IMR-90 (cell line): ENCODE data around the gene TRMT2B. TPM values are rescaled to one million over a fixed set of nuclear protein-coding genes. Genes with fewer than 3 reads are reported as not detected.

Experiments
- ATAC-seq: fragments of 200-7000 bp; cut with Tn5 transposase; 2 replicates; pipeline ENCODE4 v1.9.1; 2020; ENCODE audit warnings: low read depth, mild to moderate bottlenecking, moderate library complexity
- BruUV-seq: library from RNA; stranded (reverse); fragments of 400-500 nt; replicated peaks from 2 replicates; lab custom pipeline; 2021; lab: Mats Ljungman, UMichigan
- CTCF ChIA-PET: fragments of 300-600 bp; formaldehyde crosslinking; extraction: SDS; loops from one replicate; lab custom pipeline; 2021; ENCODE audit warnings: antibody characterized with exemption; lab: Yijun Ruan, JAX
- POLR2A ChIA-PET: fragments of 300-600 bp; sonication (Branson Sonifier 250); formaldehyde crosslinking; loops from one replicate; lab custom pipeline; 2022; ENCODE audit warnings: antibody characterized with exemption; ENCODE audit not compliant: unreplicated experiment; lab: Charles Lee
- DNase-seq: peaks from one replicate; pipeline ENCODE4 v3.0.0; 2013
- H2AFZ ChIP-seq: replicated peaks from 2 replicates; pipeline ENCODE3; 2013; ENCODE audit warnings: low read length, mild to moderate bottlenecking; ENCODE audit not compliant: poor library complexity
- H2AK5ac ChIP-seq: 2 replicates; pipeline ENCODE4 v1.6.1; 2013; ENCODE audit warnings: low read depth, low read length, inconsistent platforms
- H2AK9ac ChIP-seq: replicated peaks from 2 replicates; pipeline ENCODE3; 2013; ENCODE audit warnings: mild to moderate bottlenecking, low read depth, low read length, moderate library complexity; ENCODE audit not compliant: poor library complexity
- H2BK120ac ChIP-seq: 2 replicates; pipeline ENCODE4 v1.6.1; 2013; ENCODE audit warnings: low read depth, low read length, inconsistent platforms
- H2BK15ac ChIP-seq: 3 replicates; pipeline ENCODE4 v1.6.1; 2013; ENCODE audit warnings: low read depth, low read length, inconsistent platforms
- H2BK20ac ChIP-seq: 2 replicates; pipeline ENCODE4 v1.6.1; 2013; ENCODE audit warnings: low read depth, mild to moderate bottlenecking, inconsistent platforms, low read length, moderate library complexity
- H2BK5ac ChIP-seq: 2 replicates; pipeline ENCODE4 v1.6.1; 2013; ENCODE audit warnings: mild to moderate bottlenecking, low read depth, low read length, inconsistent platforms; ENCODE audit not compliant: poor library complexity, severe bottlenecking
- H3K14ac ChIP-seq: replicated peaks from 2 replicates; pipeline ENCODE4 v1.6.1; 2013; ENCODE audit warnings: low read depth, low read length, inconsistent platforms
- H3K18ac ChIP-seq: 2 replicates; pipeline ENCODE4 v1.6.1; 2013; ENCODE audit warnings: low read depth, low read length, control low read depth
- H3K23ac ChIP-seq: 2 replicates; pipeline ENCODE4 v1.6.1; 2013; ENCODE audit warnings: low read depth, low read length, inconsistent platforms
- H3K27ac ChIP-seq: 2 replicates; pipeline ENCODE4 v1.5.1; 2013; ENCODE audit warnings: mild to moderate bottlenecking, control low read depth, low read length; ENCODE audit not compliant: insufficient read depth
- H3K27me3 ChIP-seq: 2 replicates; pipeline ENCODE4 v1.6.1; 2013; ENCODE audit warnings: low read length; ENCODE audit not compliant: control insufficient read depth, insufficient read depth
- H3K36me3 ChIP-seq: 2 replicates; pipeline ENCODE4 v1.6.1; 2013; ENCODE audit warnings: low read length, mixed read lengths; ENCODE audit not compliant: control insufficient read depth, insufficient read depth
- H3K4ac ChIP-seq: 2 replicates; pipeline ENCODE4 v1.6.1; 2013; ENCODE audit warnings: low read depth, low read length, inconsistent platforms
- H3K4me1 ChIP-seq: 2 replicates; pipeline ENCODE4 v1.6.1; 2013; ENCODE audit warnings: low read length, mixed read lengths; ENCODE audit not compliant: control insufficient read depth, insufficient read depth
- H3K4me2 ChIP-seq: 2 replicates; pipeline ENCODE4 v1.6.1; 2013; ENCODE audit warnings: low read depth, mild to moderate bottlenecking, control low read depth, low read length, moderate library complexity
- H3K4me3 ChIP-seq: 2 replicates; pipeline ENCODE4 v1.5.1; 2013; ENCODE audit warnings: low read depth, mild to moderate bottlenecking, control low read depth, low read length, moderate library complexity; ENCODE audit not compliant: insufficient read depth
- H3K56ac ChIP-seq: 2 replicates; pipeline ENCODE4 v1.6.1; 2013; ENCODE audit warnings: low read length, inconsistent platforms; ENCODE audit not compliant: insufficient read depth; ENCODE audit errors: extremely low read depth
- H3K79me1 ChIP-seq, 2 experiments: 2 replicates each; pipeline ENCODE4 v1.6.1; 2013; ENCODE audit warnings: low read length in 2 of 2, inconsistent platforms in 1 of 2, low read depth in 1 of 2
- H3K9ac ChIP-seq: 2 replicates; pipeline ENCODE4 v1.6.1; 2013; ENCODE audit warnings: low read depth, low read length, control low read depth
- H3K9me1 ChIP-seq: 2 replicates; pipeline ENCODE4 v1.6.1; 2013; ENCODE audit warnings: low read length, inconsistent platforms; ENCODE audit not compliant: insufficient read depth
- H3K9me3 ChIP-seq: 2 replicates; pipeline ENCODE4 v1.6.1; 2013; ENCODE audit warnings: low read length; ENCODE audit not compliant: control insufficient read depth, insufficient read depth
- H4K20me1 ChIP-seq: 2 replicates; pipeline ENCODE4 v1.6.1; 2013; ENCODE audit warnings: low read length, inconsistent platforms; ENCODE audit not compliant: insufficient read depth
- H4K5ac ChIP-seq: 2 replicates; pipeline ENCODE4 v1.6.1; 2013; ENCODE audit warnings: mild to moderate bottlenecking, low read depth, low read length, control low read depth
- H4K8ac ChIP-seq, 2 experiments: 2 replicates each; pipeline ENCODE4 v1.6.1; 2013; ENCODE audit warnings: low read depth in 2 of 2, low read length in 2 of 2, control low read depth in 1 of 2, inconsistent platforms in 1 of 2
- H4K91ac ChIP-seq: 2 replicates; pipeline ENCODE4 v1.6.1; 2013; ENCODE audit warnings: low read depth, low read length, inconsistent platforms; ENCODE audit not compliant: insufficient read depth
- BHLHE40 ChIP-seq: fragments of 150-350 bp; IDR thresholded peaks from 2 replicates; pipeline ENCODE4 v1.6.1; 2016; ENCODE audit warnings: mild to moderate bottlenecking, low read depth, low read length
- CEBPB ChIP-seq: IDR thresholded peaks from 2 replicates; pipeline ENCODE4 v1.6.1; 2012; ENCODE audit warnings: low read depth, low read length, improper control_type of control experiment
- CHD1 ChIP-seq: IDR thresholded peaks from 2 replicates; pipeline ENCODE4 v1.6.1; 2012; ENCODE audit warnings: low read depth, low read length, improper control_type of control experiment
- FOS ChIP-seq: fragments of 150-350 bp; IDR thresholded peaks from 2 replicates; pipeline ENCODE4 v1.6.1; 2016; ENCODE audit warnings: low read depth, low read length
- MAFK ChIP-seq: IDR thresholded peaks from 2 replicates; pipeline ENCODE4 v1.6.1; 2012; ENCODE audit warnings: low read depth, low read length, improper control_type of control experiment
- MAZ ChIP-seq: IDR thresholded peaks from 2 replicates; pipeline ENCODE4 v1.6.1; 2012; ENCODE audit warnings: low read depth, mild to moderate bottlenecking, low read length, improper control_type of control experiment, moderate library complexity, borderline replicate concordance
- MXI1 ChIP-seq: IDR thresholded peaks from 2 replicates; pipeline ENCODE4 v1.6.1; 2012; ENCODE audit warnings: low read depth, mild to moderate bottlenecking, low read length, moderate library complexity, borderline replicate concordance
- NFE2L2 ChIP-seq: fragments of 150-350 bp; IDR thresholded peaks from 2 replicates; pipeline ENCODE4 v1.6.1; 2016; ENCODE audit warnings: low read depth, mild to moderate bottlenecking, low read length
- POLR2A ChIP-seq: IDR thresholded peaks from 2 replicates; pipeline ENCODE4 v1.6.1; 2012; ENCODE audit warnings: mild to moderate bottlenecking, low read depth, low read length
- RAD21 ChIP-seq: IDR thresholded peaks from 2 replicates; pipeline ENCODE4 v1.6.1; 2012; ENCODE audit warnings: low read length, improper control_type of control experiment
- RCOR1 ChIP-seq: IDR thresholded peaks from 2 replicates; pipeline ENCODE4 v1.6.1; 2012; ENCODE audit warnings: mild to moderate bottlenecking, low read length, improper control_type of control experiment; ENCODE audit not compliant: insufficient replicate concordance
- RFX5 ChIP-seq: IDR thresholded peaks from 2 replicates; pipeline ENCODE4 v1.8.0; 2012; ENCODE audit warnings: low read depth, mild to moderate bottlenecking, low read length, moderate library complexity
- SMC3 ChIP-seq: fragments of 150-350 bp; IDR thresholded peaks from 2 replicates; pipeline ENCODE4 v1.6.1; 2016; ENCODE audit warnings: low read depth, mild to moderate bottlenecking, antibody characterized with exemption, low read length, moderate library complexity
- WGBS, 2 experiments: methylation state at CpG; one replicate each; pipeline versions ENCODE4 v1.1.5 to v1.1.7; 2013; ENCODE audit warnings: missing lambda C conversion rate in 2 of 2; ENCODE audit not compliant: insufficient read length in 1 of 2; ENCODE audit errors: extremely low coverage in 2 of 2; 5-methylcytosine and 5-hydroxymethylcytosine counted together
- dilution Hi-C: fragments of 300-500 bp; cut with HindIII; formaldehyde crosslinking; loops from one replicate; pipeline ENCODE4 v1.14.3; 2018; ENCODE audit warnings: low sequenced_read_pairs; ENCODE audit not compliant: unreplicated experiment
- in situ Hi-C: fragments of 300-500 bp; cut with MboI; formaldehyde crosslinking; loops from 3 replicates; pipeline ENCODE4 v1.14.3; 2019; ENCODE audit warnings: low sequenced_read_pairs, inconsistent platforms, mixed read lengths
- intact Hi-C: fragments of 100-400 bp; cut with micrococcal nuclease; formaldehyde crosslinking; loops from 2 replicates; pipeline ENCODE4 v1.10.0; 2022
- polyA plus RNA-seq, 3 experiments: library from polyadenylated mRNA; depleted of rRNA; stranded (reverse); fragments of >200 nt; gene quantifications; 2 replicates each; pipeline ENCODE4 v1.2.3, GENCODE V29; 2012; ENCODE audit warnings: low replicate concordance in 1 of 3
- total RNA-seq: library from RNA; depleted of rRNA; stranded (reverse); fragments of >200 nt; gene quantifications from 2 replicates; pipeline ENCODE4 v1.2.3, GENCODE V29; 2012
- TF ChIP-seq, protein P1 (sequence below): fragments of 150-350 bp; IDR thresholded peaks from 2 replicates; pipeline ENCODE4 v1.6.1; 2016; ENCODE audit warnings: low read depth, mild to moderate bottlenecking, low read length, moderate library complexity, borderline replicate concordance
- TF ChIP-seq, protein P2 (sequence below): conservative IDR thresholded peaks from 2 replicates; pipeline ENCODE4 v1.5.1; 2012; ENCODE audit warnings: mild to moderate bottlenecking, low read depth, low read length, improper control_type of control experiment
- TF ChIP-seq, protein P3 (sequence below): fragments of 150-350 bp; IDR thresholded peaks from 2 replicates; pipeline ENCODE4 v1.6.1; 2017; ENCODE audit warnings: mild to moderate bottlenecking, antibody characterized with exemption, low read length, low read depth

TRMT2B gene
- total and polyA plus RNA-seq, 2 of the 4 experiments (the other 2 are of a cell fraction): 7.7 to 13.4 TPM

DNA sequence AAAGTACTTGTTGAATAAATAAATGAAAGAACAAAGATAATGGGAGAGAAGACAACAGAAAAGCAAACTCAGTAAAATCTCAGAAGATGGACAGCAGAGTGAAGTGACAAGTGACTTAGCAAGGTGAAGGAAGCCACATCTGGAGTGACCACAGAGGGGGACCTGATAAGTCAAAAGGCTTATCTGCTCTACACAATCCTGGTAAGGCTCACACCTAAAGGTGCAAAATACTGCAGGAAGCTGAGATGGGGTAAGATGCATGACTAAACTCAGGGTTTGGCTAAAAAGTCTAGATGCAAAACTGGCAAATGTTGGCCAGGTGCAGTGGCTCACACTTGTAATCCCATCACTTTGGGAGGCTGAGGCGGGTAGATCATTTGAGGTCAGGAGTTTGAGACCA lies 22.2 kb downstream of the TRMT2B start:
- Histone ChIP-seq H3K4me1 (peaks cover 2% of the 10 kb centered on the region), H3K36me3 (0 out of 2 replicates have a peak, but pooled peaks cover 1% of the 10 kb centered on the region), H4K91ac (no peak overlapping the region), H3K4ac (no peak overlapping the region), H4K8ac (no peak overlapping the region), H3K9me1 (no peaks in the 10 kb centered on the region), H2BK20ac (no peak overlapping the region), H2BK120ac (no peak overlapping the region), H2AK9ac (no peak overlapping the region), H4K5ac (no peak overlapping the region), H3K27me3 (no peaks in the 10 kb centered on the region), H2BK5ac (no peak overlapping the region), H3K4me3 (no peak overlapping the region), H3K18ac (no peak overlapping the region), H3K4me2 (no peak overlapping the region), H2AK5ac (no peak overlapping the region), H3K9me3 (no peaks in the 10 kb centered on the region), H3K9ac (no peak overlapping the region), H4K20me1 (no peaks in the 10 kb centered on the region), H2AFZ (no peak overlapping the region), H2BK15ac (no peak overlapping the region), H3K56ac (no peak overlapping the region), H3K14ac (no peak overlapping the region), H3K23ac (no peak overlapping the region), H3K27ac (no peak overlapping the region), H3K79me1 (no peaks in the 10 kb centered on the region)
- in situ Hi-C loops (no loop called here), intact Hi-C loops (no loop called here), dilution Hi-C loops (no loop called here)
- ChIA-PET POLR2A (no interaction called here), CTCF (no interaction called here)
- TF ChIP-seq FOS: no peak
- TF ChIP-seq MAFK: no peak
- no peak for TF ChIP-seq CEBPB
- no peak for TF ChIP-seq RAD21
- TF ChIP-seq SMC3: no peak
- TF ChIP-seq, protein P1, sequence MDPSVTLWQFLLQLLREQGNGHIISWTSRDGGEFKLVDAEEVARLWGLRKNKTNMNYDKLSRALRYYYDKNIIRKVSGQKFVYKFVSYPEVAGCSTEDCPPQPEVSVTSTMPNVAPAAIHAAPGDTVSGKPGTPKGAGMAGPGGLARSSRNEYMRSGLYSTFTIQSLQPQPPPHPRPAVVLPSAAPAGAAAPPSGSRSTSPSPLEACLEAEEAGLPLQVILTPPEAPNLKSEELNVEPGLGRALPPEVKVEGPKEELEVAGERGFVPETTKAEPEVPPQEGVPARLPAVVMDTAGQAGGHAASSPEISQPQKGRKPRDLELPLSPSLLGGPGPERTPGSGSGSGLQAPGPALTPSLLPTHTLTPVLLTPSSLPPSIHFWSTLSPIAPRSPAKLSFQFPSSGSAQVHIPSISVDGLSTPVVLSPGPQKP: no peak
- TF ChIP-seq RCOR1: no peak
- TF ChIP-seq RFX5: no peak
- TF ChIP-seq NFE2L2: no peak
- TF ChIP-seq, protein P2, sequence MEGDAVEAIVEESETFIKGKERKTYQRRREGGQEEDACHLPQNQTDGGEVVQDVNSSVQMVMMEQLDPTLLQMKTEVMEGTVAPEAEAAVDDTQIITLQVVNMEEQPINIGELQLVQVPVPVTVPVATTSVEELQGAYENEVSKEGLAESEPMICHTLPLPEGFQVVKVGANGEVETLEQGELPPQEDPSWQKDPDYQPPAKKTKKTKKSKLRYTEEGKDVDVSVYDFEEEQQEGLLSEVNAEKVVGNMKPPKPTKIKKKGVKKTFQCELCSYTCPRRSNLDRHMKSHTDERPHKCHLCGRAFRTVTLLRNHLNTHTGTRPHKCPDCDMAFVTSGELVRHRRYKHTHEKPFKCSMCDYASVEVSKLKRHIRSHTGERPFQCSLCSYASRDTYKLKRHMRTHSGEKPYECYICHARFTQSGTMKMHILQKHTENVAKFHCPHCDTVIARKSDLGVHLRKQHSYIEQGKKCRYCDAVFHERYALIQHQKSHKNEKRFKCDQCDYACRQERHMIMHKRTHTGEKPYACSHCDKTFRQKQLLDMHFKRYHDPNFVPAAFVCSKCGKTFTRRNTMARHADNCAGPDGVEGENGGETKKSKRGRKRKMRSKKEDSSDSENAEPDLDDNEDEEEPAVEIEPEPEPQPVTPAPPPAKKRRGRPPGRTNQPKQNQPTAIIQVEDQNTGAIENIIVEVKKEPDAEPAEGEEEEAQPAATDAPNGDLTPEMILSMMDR: no peak
- TF ChIP-seq POLR2A: no peak
- no peak for TF ChIP-seq CHD1
- TF ChIP-seq, protein P3, sequence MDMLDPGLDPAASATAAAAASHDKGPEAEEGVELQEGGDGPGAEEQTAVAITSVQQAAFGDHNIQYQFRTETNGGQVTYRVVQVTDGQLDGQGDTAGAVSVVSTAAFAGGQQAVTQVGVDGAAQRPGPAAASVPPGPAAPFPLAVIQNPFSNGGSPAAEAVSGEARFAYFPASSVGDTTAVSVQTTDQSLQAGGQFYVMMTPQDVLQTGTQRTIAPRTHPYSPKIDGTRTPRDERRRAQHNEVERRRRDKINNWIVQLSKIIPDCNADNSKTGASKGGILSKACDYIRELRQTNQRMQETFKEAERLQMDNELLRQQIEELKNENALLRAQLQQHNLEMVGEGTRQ: no peak
- no peak for TF ChIP-seq MXI1
- no peak for TF ChIP-seq MAZ
- no peak for TF ChIP-seq BHLHE40
- DNase-seq: no peak
- BruUV-seq: no TSS peak
- no CpG with 5 or more reads among the region's 1 CpG for WGBS, 2 experiments
- ATAC-seq: no peak
